Measurements from ENCODE around the gene PSMA6.
"Not testable (repeated sequence)": the region's sequence is repeated elsewhere in the genome, so short reads cannot be mapped to it uniquely, and the experiment has no call there.

The PSMA6 gene

DNA sequence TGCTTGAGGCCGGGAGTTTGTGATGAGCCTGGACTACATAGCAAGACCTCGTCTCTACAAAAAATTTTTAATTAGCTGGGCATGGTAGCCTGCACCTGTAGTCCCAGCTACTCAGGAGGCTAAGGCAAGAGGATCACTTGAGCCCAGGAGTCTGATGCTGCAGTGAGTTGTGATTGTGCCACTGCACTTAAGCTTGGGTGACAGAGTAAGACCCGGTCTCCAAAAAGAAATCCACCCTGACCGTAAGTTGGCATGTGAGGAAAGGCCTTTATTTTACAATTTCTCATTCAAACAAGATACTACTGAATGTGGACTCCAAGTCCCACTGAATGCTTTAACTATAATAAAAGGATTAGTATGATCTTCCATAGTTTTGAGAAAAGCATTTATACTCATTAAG is 27.3 kb downstream of the PSMA6 start:
- no peak for DNase-seq (ENCODE audit: low read depth in 1 of 2, low spot score in 1 of 2)

GRCh38 chr14:35320472-35320871 is 28.3 kb downstream of the PSMA6 start:
- DNase-seq (ENCODE audit: low read depth in 1 of 2, low spot score in 1 of 2): no peak

DNA sequence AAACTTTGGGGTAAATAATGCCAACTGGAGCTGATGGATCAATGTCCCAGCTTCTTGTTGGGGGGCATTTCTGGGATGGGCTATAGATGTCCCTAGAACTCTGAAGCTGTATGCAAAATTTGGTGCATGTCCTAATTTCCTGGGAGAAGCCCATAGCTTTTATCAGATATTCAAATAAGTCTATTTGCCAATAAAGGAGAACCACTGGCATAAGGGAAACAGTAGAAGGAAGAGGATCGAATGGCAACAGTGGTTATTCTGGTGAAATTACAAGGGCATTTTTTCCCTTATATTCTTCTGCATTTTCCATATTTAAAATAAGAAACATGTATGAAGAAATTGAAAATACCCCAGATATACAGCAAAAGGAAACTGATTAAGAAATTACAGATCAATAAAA is 34.2 kb downstream of the PSMA6 start:
- DNase-seq (ENCODE audit: low read depth in 1 of 2, low spot score in 1 of 2): no peak

DNA sequence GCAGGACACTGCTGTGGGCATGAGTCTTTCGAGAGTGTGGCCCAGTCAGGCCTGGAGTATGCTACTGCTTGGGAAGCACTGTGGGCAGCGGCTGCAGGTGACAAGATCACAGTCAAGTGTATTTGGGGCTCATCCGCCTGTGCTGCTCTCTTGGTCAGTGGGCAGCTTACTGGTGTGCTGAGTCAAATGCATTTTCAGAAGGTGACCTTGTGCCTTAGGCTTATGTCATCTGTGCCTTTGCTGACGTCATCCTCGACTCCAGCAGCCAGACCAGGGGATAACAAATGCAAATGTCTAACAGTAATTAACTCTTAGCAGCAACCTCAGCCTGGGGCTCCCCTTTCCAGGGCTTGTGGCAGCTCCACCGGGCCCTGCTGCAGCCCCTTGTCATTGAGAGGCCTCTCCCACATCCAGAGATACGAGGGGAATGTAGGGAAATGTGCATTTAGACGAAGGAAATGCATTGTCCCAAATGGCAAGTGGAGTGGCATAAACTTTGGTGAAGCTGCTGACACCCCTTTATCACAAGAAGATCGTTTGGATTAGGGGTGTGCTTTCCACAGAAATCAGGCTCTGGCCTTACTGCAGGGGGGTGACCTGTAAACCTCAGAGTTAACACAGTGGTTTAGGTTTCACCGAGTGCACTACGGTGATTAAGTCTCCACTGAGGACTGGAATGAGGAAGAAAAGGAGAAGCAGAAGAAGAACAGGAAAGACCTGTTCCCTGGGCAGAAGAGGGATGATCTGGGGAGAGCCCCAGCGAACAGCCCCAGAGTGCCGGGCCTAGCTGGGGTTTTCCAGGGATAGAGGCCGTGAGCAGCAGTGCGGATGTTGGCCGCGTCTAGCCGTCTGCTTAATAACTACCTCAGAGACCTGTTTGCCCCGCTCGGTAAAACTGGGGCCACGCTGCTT is 39.7 kb downstream of the PSMA6 start:
- DNase-seq (ENCODE audit: low read depth in 1 of 2, low spot score in 1 of 2): no peak

GRCh38 chr14:35332517-35333263 is 40.5 kb downstream of the PSMA6 start:
- no peak for DNase-seq (ENCODE audit: low read depth in 1 of 2, low spot score in 1 of 2)

DNA sequence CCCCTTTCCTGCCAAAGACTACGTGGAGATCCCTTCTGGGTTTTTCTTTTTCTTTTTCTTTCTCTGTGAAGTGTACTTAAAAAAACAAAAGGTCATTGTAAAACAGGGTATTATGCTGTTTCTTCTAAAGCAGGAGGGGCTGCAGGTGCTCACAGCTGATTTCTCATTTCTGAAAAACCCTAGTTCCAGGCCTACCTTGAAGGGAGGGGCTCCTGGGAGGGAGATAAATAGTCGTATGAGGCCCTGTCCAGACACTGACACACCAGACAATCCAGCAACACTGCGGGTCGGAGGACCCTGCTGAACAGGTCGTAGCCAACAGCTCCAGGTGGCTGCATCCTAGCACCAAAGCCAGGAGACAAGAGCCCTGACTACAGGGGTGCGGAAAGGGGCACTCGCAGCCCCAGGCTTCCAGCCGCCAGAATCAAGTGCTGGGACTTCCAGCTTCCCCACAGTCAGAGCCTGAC is 41.1 kb downstream of the PSMA6 start:
- DNase-seq (ENCODE audit: low read depth in 1 of 2, low spot score in 1 of 2): no peak

GRCh38 chr14:35333797-35334743 is 41.9 kb downstream of the PSMA6 start:
- no peak for DNase-seq (ENCODE audit: low read depth in 1 of 2, low spot score in 1 of 2)

DNA sequence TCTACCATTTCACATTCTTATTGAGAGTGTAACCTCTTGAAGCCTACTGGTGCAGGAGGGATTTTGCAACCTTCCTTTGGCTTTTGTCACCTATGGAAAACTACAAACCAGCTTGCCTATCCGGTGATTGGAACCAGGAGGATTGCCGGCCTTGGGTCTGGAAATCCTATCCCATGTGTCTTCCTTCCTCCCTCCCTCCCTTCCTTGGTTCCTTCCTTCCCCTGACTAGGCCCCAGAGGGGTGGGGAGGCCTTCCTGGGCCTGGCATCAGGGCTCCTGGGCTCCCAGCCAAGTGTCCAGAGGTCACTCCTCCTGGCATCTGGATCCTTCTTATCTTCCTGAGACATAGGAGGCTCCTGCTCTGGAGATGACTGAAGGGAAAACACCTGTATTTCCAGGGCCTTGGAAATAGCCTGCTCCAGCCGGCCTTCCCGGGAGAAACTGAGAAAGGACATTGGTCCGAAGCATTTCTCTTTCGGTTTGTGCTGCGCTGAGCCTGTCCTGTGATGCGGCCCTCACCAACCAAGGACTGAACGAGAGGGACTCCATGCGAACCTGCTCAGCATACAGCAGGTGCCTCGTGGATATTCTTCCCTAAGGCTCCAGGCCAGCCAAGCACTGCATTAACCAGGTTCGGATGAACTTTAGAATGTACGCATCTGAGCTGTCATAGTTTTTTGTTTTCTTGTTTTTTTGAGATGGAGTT is 43.4 kb downstream of the PSMA6 start:
- no peak for DNase-seq (ENCODE audit: low read depth in 1 of 2, low spot score in 1 of 2)

- not testable (repeated sequence) for DNase-seq (ENCODE audit: low read depth in 1 of 2, low spot score in 1 of 2)
These were observed 44.0 kb downstream of the PSMA6 start for GRCh38 chr14:35336171-35336493.

- DNase-seq (ENCODE audit: low read depth in 1 of 2, low spot score in 1 of 2): no peak
These were observed 44.5 kb downstream of the PSMA6 start for GRCh38 chr14:35336494-35337268.

GRCh38 chr14:35337269-35338255 is 45.4 kb downstream of the PSMA6 start:
- DNase-seq (ENCODE audit: low read depth in 1 of 2, low spot score in 1 of 2): no peak

DNA sequence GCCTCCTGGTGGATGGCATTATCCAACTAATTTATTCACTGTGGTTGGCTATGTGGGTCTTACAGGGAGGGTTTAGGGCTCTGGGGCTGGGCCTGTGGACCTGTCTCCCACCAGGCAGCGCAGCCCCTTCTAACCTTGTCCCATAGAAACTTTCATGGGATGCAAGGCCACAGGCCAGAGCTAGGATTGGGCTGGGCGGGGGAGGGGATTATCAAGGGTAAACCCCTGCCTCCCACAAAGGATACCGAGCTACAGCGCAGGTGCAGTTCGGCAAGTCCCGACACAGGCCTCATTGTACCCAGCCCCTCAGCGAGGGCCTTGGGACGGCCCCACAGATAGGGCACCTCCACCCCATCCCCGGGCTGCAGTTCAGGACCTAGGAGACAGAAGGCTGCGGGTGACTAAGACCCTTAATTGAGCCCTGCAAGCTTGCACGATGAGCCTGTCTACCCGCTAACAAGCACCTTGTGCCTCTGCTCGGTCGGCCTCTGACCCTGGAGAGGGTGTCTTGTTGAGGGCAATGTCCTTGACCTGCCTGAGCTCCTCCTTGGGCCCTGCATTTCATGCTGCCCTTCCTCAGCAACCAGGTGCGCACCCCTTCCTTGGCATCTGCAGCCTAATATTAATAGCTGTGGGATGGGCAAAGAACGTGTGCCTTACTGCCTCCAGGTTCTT is 46.7 kb downstream of the PSMA6 start:
- no peak for DNase-seq (ENCODE audit: low read depth in 1 of 2, low spot score in 1 of 2)

DNA sequence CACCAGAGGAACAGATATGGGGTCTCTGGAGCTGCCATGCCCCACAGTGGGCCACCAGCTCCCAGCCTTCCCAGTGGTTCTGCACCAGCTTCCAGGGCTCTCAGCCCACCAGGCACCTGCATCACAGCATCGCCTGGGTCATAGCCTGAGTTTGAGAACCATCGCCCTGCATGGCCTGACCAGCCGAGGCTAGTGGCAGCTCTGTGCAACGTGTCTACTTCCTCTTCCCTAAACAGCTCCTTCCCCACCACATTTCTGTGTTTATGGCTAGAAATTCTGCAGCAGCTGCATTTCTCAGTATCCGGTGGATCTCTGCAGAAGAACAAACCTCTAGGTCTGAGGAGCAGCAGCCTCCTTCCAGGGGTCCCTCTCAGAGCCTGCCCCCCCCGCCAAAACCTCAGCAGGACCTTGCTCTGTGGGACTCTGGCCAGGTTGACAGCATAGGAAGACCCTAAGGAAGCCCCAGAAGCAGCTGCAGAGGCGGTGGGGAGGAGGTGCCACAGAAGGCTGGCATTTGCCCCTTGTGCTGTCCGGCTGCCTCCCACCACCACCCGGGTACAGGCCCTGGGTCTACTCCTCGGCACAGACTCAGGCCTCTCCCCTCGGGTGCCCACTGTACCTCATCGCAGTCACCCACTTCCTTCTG is 47.7 kb downstream of the PSMA6 start:
- no peak for DNase-seq (ENCODE audit: low read depth in 1 of 2, low spot score in 1 of 2)

DNA sequence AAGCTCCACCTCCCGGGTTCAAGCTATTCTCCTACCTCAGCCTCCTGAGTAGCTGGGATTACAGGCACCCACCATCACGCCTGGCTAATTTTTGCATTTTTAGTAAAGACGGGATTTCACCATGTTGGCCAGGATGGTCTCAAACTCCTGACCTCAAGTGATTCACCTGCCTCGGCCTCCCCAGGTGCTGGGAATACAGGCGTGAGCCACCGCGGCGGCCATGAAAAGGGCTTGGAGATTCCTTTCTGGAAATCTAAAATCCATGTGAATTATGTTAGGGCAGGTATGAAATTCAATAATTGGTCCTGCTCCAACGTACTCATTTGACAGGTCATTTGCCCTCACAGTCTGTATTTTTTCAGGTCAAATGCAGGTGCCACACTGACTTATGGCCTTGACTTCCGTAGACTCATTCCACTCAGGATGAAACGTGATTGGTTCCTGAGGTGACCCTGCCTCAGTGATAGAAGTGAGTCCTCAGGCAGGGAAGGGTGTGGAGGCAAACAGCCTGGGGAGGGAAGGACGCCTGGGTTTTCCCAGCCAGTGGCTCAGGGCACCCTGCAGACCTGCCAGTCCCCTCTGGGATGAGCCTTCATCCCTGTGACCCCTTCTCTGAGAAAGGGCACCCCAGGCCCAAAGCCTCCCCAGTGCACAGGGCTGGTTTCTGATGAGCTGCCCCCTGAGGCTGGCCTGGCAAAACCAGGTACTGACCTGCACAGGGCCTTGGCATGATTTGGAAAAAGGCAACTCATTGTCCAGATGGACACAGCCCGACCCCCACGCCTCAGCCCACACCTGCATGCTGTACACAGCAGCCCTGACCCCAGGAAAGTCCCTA is 48.7 kb downstream of the PSMA6 start:
- no peak for DNase-seq (ENCODE audit: low read depth in 1 of 2, low spot score in 1 of 2)

DNA sequence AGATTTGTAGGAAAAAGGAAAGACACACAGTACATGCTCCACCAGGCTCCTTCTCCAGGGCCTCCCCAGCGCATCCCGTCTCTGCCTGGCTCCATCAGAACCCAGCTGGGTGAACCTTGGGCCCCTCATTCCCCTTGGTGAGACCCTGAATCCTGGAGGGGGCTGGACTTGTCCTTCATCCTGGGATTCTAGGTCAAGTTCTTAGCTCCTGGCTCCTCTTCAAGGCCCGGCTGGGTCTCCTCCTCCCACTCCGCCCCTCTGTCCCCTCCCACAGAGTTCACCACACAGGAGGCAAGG is 49.2 kb downstream of the PSMA6 start:
- DNase-seq (ENCODE audit: low read depth in 1 of 2, low spot score in 1 of 2): no peak

DNA sequence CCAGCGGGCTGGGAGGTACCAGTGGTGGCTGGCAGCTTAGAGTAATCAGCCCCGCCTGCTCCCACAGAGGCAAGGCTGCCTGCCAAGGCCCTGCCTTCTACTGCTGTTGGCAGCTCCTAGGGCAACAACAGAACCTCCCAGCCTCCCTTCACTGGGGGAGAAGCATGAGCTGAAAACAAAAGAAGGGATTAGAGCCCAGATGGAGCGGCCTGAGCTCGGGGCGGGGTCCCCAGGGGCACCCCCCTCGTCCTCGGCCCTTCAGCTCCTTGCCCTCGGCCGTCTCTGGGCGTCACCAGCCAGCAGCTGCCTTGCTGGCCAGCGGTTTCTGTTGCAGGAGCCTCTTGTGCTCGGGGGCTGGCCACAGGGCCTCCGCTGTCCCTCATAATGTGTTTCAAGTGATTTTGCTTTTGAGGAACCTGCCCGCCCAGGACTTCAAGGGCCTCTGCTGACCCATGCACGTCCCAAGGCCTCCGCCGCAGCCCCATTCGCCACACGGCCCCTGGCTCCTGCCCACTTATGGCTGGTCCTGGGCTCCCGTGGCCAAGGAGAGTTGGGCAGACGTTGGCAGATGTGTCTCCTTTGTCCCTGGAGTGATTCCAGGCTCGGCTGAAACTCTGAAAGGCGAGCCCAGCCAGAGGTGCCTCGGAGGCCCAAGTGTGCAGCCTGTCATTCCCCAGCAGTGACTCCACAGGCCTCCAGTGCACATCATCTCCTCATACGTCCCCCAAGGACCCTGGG is 49.7 kb downstream of the PSMA6 start:
- DNase-seq (ENCODE audit: low read depth in 1 of 2, low spot score in 1 of 2): no peak
